Pancreas (tissue), 10 donors: ENCODE measurements around the gene KIAA0513. TPM values are rescaled to one million over a fixed set of nuclear protein-coding genes. Genes with fewer than 3 reads are reported as not detected.

Experiments used
- ATAC-seq, 4 donors: fragments of 200-7000 bp; cut with Tn5 transposase; one replicate each; pipeline versions ENCODE4 v1.8.0 to v1.9.1; 2020; ENCODE audit warnings: mild to moderate bottlenecking in 4 of 4, moderate library complexity in 4 of 4
- DNase-seq, 6 donors: peaks; one replicate each; pipeline ENCODE4 v3.0.0-alpha.2; 2020
- FAIRE-seq: peaks from 2 replicates; lab custom pipeline; 2012; peaks lifted over from hg19 to GRCh38; lab: Jason Lieb, UNC
- H3K27ac ChIP-seq, 4 donors: fragments of 200-600 bp; sonication (generic); 1 replicate in 3 of 4; 2 replicates in 1 of 4; pipeline versions ENCODE4 v1.5.0 to v1.8.0; 2020
- H3K27me3 ChIP-seq, 4 donors: fragments of 200-600 bp; one replicate each; pipeline ENCODE4 v1.8.0; 2021
- H3K36me3 ChIP-seq, 3 donors: fragments of 200-600 bp; sonication (generic) in 1 of 3; one replicate each; pipeline versions ENCODE4 v1.5.0 to v1.8.0; 2020 to 2021
- H3K4me1 ChIP-seq, 3 donors: fragments of 200-600 bp; one replicate each; pipeline ENCODE4 v1.8.0; 2021
- H3K4me3 ChIP-seq, 4 donors: fragments of 200-600 bp; sonication (generic) in 2 of 4; one replicate each; pipeline versions ENCODE4 v1.5.0 to v1.8.0; 2020 to 2021
- H3K9me3 ChIP-seq, 4 donors: fragments of 200-600 bp; one replicate each; pipeline ENCODE4 v1.8.0; 2021
- WGBS, 2 donors: extraction: QIAGEN DNeasy Blood & Tissue Kit; methylation state at CpG; one replicate each; pipeline ENCODE4 v1.1.7; 2013; 5-methylcytosine and 5-hydroxymethylcytosine counted together
- intact Hi-C, 3 donors: fragments of 100-400 bp; cut with DNase I; formaldehyde crosslinking; loops; one replicate each; pipeline versions ENCODE4 v1.11.1 to v1.14.2; 2022
- polyA plus RNA-seq, 2 donors: library from polyadenylated mRNA; stranded (reverse); fragments of 200-250 nt; gene quantifications; one replicate each; pipeline ENCODE4 v1.2.3, GENCODE V29; 2013
- total RNA-seq, 6 donors: library from RNA; stranded (reverse); fragmentation: NEBNext Ultra II Directional in 4 of 6; extraction: Animal tissue kit (Norgen Biotek cat#: 25700) in 4 of 6; gene quantifications; one replicate each; pipeline versions ENCODE4 v1.2.1 to v1.2.4, GENCODE V29; 2021 to 2023
- TF ChIP-seq, protein P1 (sequence below), 4 donors: fragments of 200-600 bp; sonication (generic) in 3 of 4; IDR thresholded peaks; one replicate each; pipeline versions ENCODE4 v1.5.0 to v1.8.0; 2021; ENCODE audit warnings: antibody characterized with exemption in 4 of 4
- donor health status: healthy with polysubstance abuse.
- donor health status: DM: no; HTN: no; CAD: no; lungs with moderate emphysema.
- donor health status: DM: no; HTN: no; CAD: no.
- donor health status: control.
- donor health status: control.
- donor health status: Bipolar disorder and iron deficiency.
- donor health status: DM: yes; HTN: yes; CAD: no.
- donor health status: DM: no; HTN: no; CAD: no.
- donor health status: DM: no; HTN: no; CAD: no.
- donor health status: DM: yes; HTN: yes; CAD: no.

Gene KIAA0513
- total and polyA plus RNA-seq, 8 donors, result 3.5 to 22.1 (median 16.2) TPM

DNA sequence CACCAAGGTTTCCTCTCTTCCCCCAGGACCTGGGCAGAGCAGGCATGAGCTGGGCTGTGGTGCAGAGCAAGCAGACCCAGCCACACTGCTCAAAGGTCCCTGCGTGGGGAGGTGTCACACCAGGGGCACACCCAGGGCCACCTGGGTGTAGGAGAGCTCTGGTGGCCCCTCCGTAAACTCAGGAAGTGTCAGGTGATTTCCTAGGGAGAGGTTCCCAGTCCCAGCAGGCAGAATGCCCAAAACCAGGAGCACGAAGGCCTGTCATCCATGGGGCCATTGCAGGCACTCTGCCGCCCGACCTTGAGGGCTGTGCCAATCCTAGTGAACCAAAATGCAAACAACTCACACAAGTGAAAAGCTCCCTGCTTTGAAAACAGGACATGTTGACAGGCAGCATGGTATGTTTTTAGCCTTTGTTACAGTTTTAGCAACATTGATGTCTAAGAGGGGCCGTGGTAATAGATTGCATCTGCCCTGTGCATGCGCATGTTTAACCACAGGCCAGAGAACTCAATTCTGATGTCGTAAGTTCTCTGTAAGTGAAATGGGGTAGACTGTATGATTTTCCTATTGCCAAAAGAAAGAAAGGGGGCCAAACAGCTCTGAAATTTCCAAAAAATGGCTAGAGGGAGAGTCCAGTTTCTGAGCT, 63.4 kb downstream of the KIAA0513 start:
- no peak overlapping the region for H3K4me3 ChIP-seq
- H3K36me3 ChIP-seq, result peaks cover 0 to 4% (median 0%) of the 10 kb centered on the region in 3 donors
- no peaks in the 10 kb centered on the region for H3K9me3 ChIP-seq
- peak overlapping the region in 3 of 4 donors; percentile 46 to 60 (median 58) for H3K27ac ChIP-seq
- WGBS, 2 donors, result 31 to 35% methylated on average over 8 of the region's 8 CpGs
- peak; percentile 72 to 89 (median 82) for DNase-seq
- H3K27me3 ChIP-seq, result no peaks in the 10 kb centered on the region
- TF ChIP-seq, protein P1, sequence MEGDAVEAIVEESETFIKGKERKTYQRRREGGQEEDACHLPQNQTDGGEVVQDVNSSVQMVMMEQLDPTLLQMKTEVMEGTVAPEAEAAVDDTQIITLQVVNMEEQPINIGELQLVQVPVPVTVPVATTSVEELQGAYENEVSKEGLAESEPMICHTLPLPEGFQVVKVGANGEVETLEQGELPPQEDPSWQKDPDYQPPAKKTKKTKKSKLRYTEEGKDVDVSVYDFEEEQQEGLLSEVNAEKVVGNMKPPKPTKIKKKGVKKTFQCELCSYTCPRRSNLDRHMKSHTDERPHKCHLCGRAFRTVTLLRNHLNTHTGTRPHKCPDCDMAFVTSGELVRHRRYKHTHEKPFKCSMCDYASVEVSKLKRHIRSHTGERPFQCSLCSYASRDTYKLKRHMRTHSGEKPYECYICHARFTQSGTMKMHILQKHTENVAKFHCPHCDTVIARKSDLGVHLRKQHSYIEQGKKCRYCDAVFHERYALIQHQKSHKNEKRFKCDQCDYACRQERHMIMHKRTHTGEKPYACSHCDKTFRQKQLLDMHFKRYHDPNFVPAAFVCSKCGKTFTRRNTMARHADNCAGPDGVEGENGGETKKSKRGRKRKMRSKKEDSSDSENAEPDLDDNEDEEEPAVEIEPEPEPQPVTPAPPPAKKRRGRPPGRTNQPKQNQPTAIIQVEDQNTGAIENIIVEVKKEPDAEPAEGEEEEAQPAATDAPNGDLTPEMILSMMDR (IDR thresholded peaks at IDR 0.05), result no peak
- intact Hi-C loops, result no loop called here
- ATAC-seq, result peak; percentile 65 to 85 (median 74)
- H3K4me1 ChIP-seq, result peaks cover 12 to 17% (median 13%) of the 10 kb centered on the region in 3 donors
- no peak for FAIRE-seq

DNA sequence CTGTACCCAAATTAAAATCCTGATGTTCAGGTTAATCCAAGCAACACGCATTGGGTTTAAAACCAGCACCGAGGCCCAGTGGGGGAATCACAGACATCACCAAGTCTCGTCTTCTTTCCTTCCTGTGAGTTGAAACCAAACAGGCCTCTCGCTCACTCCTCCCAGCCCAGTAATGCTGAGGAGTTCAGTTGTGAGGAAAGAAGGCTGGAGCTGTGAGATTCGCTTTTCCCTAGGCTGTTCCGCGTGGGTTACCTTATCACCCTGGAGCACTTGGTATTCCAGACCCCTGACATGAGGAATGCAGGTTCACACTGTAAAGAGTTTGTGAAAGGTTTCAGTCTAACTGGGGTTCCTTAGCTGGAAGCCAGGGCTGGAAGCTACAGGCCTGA, 63.9 kb downstream of the KIAA0513 start:
- DNase-seq (no peak), ATAC-seq (no peak), FAIRE-seq (no peak)
- no peaks in the 10 kb centered on the region for H3K27me3 ChIP-seq
- no peaks in the 10 kb centered on the region for H3K9me3 ChIP-seq
- peak overlapping the region in 3 of 4 donors; percentile 46 to 60 (median 58) for H3K27ac ChIP-seq
- WGBS, 2 donors, result 90 to 95% methylated on average over 7 of the region's 7 CpGs
- TF ChIP-seq, protein P1 (IDR thresholded peaks at IDR 0.05), result no peak
- H3K4me3 ChIP-seq, result no peak overlapping the region
- peaks cover 12 to 17% (median 13%) of the 10 kb centered on the region in 3 donors for H3K4me1 ChIP-seq
- intact Hi-C loops, result no loop called here
- H3K36me3 ChIP-seq, result peaks cover 0 to 4% (median 0%) of the 10 kb centered on the region in 3 donors

DNA sequence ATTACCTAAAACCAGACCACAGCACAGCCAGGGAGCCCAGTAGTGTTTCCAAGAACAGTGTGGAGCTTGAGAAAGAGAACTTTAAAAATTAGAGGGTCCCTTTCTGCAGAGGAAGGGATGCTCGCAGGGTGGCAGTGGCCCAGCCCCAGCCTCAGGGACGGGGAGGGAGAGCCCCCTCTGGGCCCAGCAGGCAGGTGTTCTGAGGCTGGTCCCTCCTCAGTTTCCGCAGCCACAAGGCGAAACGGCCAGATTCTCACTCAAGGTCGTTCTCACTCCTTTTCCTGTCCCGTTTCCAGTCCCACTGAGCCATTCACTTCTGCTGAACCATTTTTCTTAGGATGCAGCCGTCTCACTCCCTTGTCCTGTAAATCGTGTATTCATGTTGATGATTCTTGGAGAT, 64.7 kb downstream of the KIAA0513 start:
- peaks cover 12 to 17% (median 13%) of the 10 kb centered on the region in 3 donors for H3K4me1 ChIP-seq
- peak in 1 of 6 donors; percentile 54 for DNase-seq

DNA sequence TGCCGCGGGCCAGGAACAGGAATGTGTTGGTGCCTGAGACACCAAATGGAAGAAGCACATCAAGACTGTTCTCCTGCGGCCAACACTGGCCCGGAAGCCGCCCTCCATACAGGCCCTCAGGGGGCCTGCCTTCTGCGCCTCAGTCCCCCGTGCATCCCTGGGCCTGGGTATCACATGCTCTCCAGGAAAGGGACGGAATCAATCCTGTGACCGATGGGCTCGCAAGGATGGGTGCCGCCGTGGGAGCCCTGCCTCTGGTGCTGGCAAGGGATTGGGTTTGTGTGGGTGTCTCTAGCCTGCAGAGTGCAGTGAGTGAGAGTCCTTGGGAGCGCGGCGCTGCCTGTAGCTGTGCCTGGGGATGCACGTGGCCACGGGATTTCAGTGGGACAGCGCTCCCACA, 65.3 kb downstream of the KIAA0513 start:
- TF ChIP-seq, protein P1 (IDR thresholded peaks at IDR 0.05), result no peak
- intact Hi-C loops, result no loop called here
- ATAC-seq (peak in 1 of 4 donors; percentile 11), FAIRE-seq (no peak), DNase-seq (peak in 1 of 6 donors; percentile 68)
- H3K27me3 ChIP-seq, result no peaks in the 10 kb centered on the region
- no peak overlapping the region for H3K4me3 ChIP-seq
- peaks cover 0 to 4% (median 0%) of the 10 kb centered on the region in 3 donors for H3K36me3 ChIP-seq
- peaks cover 12 to 17% (median 13%) of the 10 kb centered on the region in 3 donors for H3K4me1 ChIP-seq
- no peaks in the 10 kb centered on the region for H3K9me3 ChIP-seq
- no peak overlapping the region for H3K27ac ChIP-seq
- 68 to 75% methylated on average over 18 of the region's 18 CpGs for WGBS, 2 donors

More for the DNA sequence above, 64.7 kb downstream of the KIAA0513 start:
- 38 to 39% methylated on average over 9 of the region's 9 CpGs for WGBS, 2 donors
- intact Hi-C loops, result no loop called here
- no peak for FAIRE-seq
- Histone ChIP-seq H3K4me3 (no peak overlapping the region), H3K36me3 (peaks cover 0 to 4% (median 0%) of the 10 kb centered on the region in 3 donors), H3K27ac (no peak overlapping the region), H3K9me3 (no peaks in the 10 kb centered on the region), H3K27me3 (no peaks in the 10 kb centered on the region)
- TF ChIP-seq, protein P1 (IDR thresholded peaks at IDR 0.05), result no peak
- peak in 1 of 4 donors; percentile 16 for ATAC-seq

DNA sequence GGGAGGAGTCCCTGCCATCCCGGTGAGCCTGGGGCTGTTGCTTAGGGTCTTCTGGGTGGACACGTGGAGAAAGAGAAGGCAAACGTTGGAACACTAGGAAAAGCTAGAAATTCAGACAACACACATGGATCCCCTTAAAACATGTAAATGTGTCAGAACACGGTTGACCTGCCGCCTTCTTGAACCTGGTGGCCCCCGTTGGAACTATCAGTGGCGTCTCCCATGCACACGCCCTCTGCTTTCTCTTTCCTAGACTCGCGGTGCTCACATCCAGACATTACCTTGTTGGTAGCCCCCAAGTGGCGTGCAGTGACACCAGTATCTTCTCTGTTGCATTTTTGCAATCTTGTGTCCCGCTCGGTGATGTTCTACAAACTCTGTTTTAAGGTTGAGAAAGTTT, 66.1 kb downstream of the KIAA0513 start:
- TF ChIP-seq, protein P1 (IDR thresholded peaks at IDR 0.05), result no peak
- Histone ChIP-seq H3K36me3 (peaks cover 0 to 2% (median 0%) of the 10 kb centered on the region in 3 donors), H3K4me3 (no peak overlapping the region), H3K27ac (no peak overlapping the region), H3K9me3 (no peaks in the 10 kb centered on the region), H3K4me1 (peaks cover 12 to 17% (median 13%) of the 10 kb centered on the region in 3 donors), H3K27me3 (no peaks in the 10 kb centered on the region)
- intact Hi-C loops, result no loop called here
- 54 to 64% methylated on average over 13 of the region's 13 CpGs for WGBS, 2 donors
- ATAC-seq (no peak), FAIRE-seq (no peak), DNase-seq (peak in 1 of 6 donors; percentile 18)
